ENCODE results near the gene SST.
"Not testable (repeated sequence)": the region's sequence is repeated elsewhere in the genome, so short reads cannot be mapped to it uniquely, and the experiment has no call there.

The SST gene

GRCh38 chr3:187681756-187682155, 11.6 kb upstream of the SST start:
- H3K9ac ChIP-seq (ENCODE audit: low read depth, low read length); H3K36me3 ChIP-seq (ENCODE audit: control insufficient read depth, insufficient read depth, low read length); H3K27me3 ChIP-seq (ENCODE audit: control insufficient read depth, insufficient read depth, low read length); H3K4me1 ChIP-seq (ENCODE audit: control insufficient read depth, insufficient read depth, low read length); H3K4me3 ChIP-seq (ENCODE audit: low read depth, low read length); H3K27ac ChIP-seq (ENCODE audit: low read depth, low read length): not testable (repeated sequence)
- H3K9me3 ChIP-seq (ENCODE audit: control insufficient read depth, insufficient read depth, low read length): peaks cover 13% of the 10 kb centered on the region

GRCh38 chr3:187679638-187680396, 9.6 kb upstream of the SST start:
- Histone ChIP-seq H3K9ac (ENCODE audit: low read depth, low read length) (no peak overlapping the region), H3K27me3 (ENCODE audit: control insufficient read depth, insufficient read depth, low read length) (peaks cover 6% of the 10 kb centered on the region; the same call in 1 of the 2 replicates), H3K4me3 (ENCODE audit: low read depth, low read length) (no peak overlapping the region), H3K9me3 (ENCODE audit: control insufficient read depth, insufficient read depth, low read length) (no peaks in the 10 kb centered on the region), H3K27ac (ENCODE audit: low read depth, low read length) (no peak overlapping the region), H3K36me3 (ENCODE audit: control insufficient read depth, insufficient read depth, low read length) (no peaks in the 10 kb centered on the region), H3K4me1 (ENCODE audit: control insufficient read depth, insufficient read depth, low read length) (peaks cover 5% of the 10 kb centered on the region; the same call in 1 of the 2 replicates)

GRCh38 chr3:187678726-187679268, 8.6 kb upstream of the SST start:
- Histone ChIP-seq H3K9ac (ENCODE audit: low read depth, low read length) (no peak overlapping the region), H3K27me3 (ENCODE audit: control insufficient read depth, insufficient read depth, low read length) (peaks cover 6% of the 10 kb centered on the region; the same call in 1 of the 2 replicates), H3K27ac (ENCODE audit: low read depth, low read length) (no peak overlapping the region), H3K36me3 (ENCODE audit: control insufficient read depth, insufficient read depth, low read length) (no peaks in the 10 kb centered on the region), H3K9me3 (ENCODE audit: control insufficient read depth, insufficient read depth, low read length) (no peaks in the 10 kb centered on the region), H3K4me1 (ENCODE audit: control insufficient read depth, insufficient read depth, low read length) (peaks cover 5% of the 10 kb centered on the region; the same call in 1 of the 2 replicates), H3K4me3 (ENCODE audit: low read depth, low read length) (no peak overlapping the region)

GRCh38 chr3:187677604-187678003, 7.4 kb upstream of the SST start:
- peaks cover 5% of the 10 kb centered on the region; the same call in 1 of the 2 replicates for H3K4me1 ChIP-seq (ENCODE audit: control insufficient read depth, insufficient read depth, low read length)
- no peaks in the 10 kb centered on the region for H3K36me3 ChIP-seq (ENCODE audit: control insufficient read depth, insufficient read depth, low read length)
- no peaks in the 10 kb centered on the region for H3K9me3 ChIP-seq (ENCODE audit: control insufficient read depth, insufficient read depth, low read length)
- no peak overlapping the region for H3K4me3 ChIP-seq (ENCODE audit: low read depth, low read length)
- H3K27ac ChIP-seq (ENCODE audit: low read depth, low read length): no peak overlapping the region
- peaks cover 6% of the 10 kb centered on the region; the same call in 1 of the 2 replicates for H3K27me3 ChIP-seq (ENCODE audit: control insufficient read depth, insufficient read depth, low read length)
- no peak overlapping the region for H3K9ac ChIP-seq (ENCODE audit: low read depth, low read length)

GRCh38 chr3:187673012-187673411, 2.8 kb upstream of the SST start:
- Histone ChIP-seq H3K27me3 (ENCODE audit: control insufficient read depth, insufficient read depth, low read length) (peaks cover 38% of the 10 kb centered on the region), H3K27ac (ENCODE audit: low read depth, low read length) (no peak overlapping the region), H3K9me3 (ENCODE audit: control insufficient read depth, insufficient read depth, low read length) (no peaks in the 10 kb centered on the region)

GRCh38 chr3:187667526-187667925, 2.7 kb downstream of the SST start:
- Histone ChIP-seq H3K27me3 (ENCODE audit: control insufficient read depth, insufficient read depth, low read length) (peaks cover 32% of the 10 kb centered on the region), H3K9ac (ENCODE audit: low read depth, low read length) (no peak overlapping the region), H3K4me3 (ENCODE audit: low read depth, low read length) (no peak overlapping the region), H3K27ac (ENCODE audit: low read depth, low read length) (no peak overlapping the region), H3K36me3 (ENCODE audit: control insufficient read depth, insufficient read depth, low read length) (no peaks in the 10 kb centered on the region), H3K4me1 (ENCODE audit: control insufficient read depth, insufficient read depth, low read length) (peaks cover 5% of the 10 kb centered on the region), H3K9me3 (ENCODE audit: control insufficient read depth, insufficient read depth, low read length) (no peaks in the 10 kb centered on the region)

More at GRCh38 chr3:187673012-187673411, 2.8 kb upstream of the SST start:
- H3K9ac ChIP-seq (ENCODE audit: low read depth, low read length): no peak overlapping the region
- no peak overlapping the region for H3K4me3 ChIP-seq (ENCODE audit: low read depth, low read length)
- H3K36me3 ChIP-seq (ENCODE audit: control insufficient read depth, insufficient read depth, low read length): no peaks in the 10 kb centered on the region
- H3K4me1 ChIP-seq (ENCODE audit: control insufficient read depth, insufficient read depth, low read length): peaks cover 5% of the 10 kb centered on the region

- Histone ChIP-seq H3K27me3 (ENCODE audit: control insufficient read depth, insufficient read depth, low read length) (peaks cover 18% of the 10 kb centered on the region), H3K9me3 (ENCODE audit: control insufficient read depth, insufficient read depth, low read length) (no peaks in the 10 kb centered on the region), H3K4me1 (ENCODE audit: control insufficient read depth, insufficient read depth, low read length) (peaks cover 5% of the 10 kb centered on the region), H3K36me3 (ENCODE audit: control insufficient read depth, insufficient read depth, low read length) (no peaks in the 10 kb centered on the region), H3K27ac (ENCODE audit: low read depth, low read length) (no peak overlapping the region), H3K4me3 (ENCODE audit: low read depth, low read length) (no peak overlapping the region), H3K9ac (ENCODE audit: low read depth, low read length) (no peak overlapping the region)
Observed at GRCh38 chr3:187665764-187666402, 4.3 kb downstream of the SST start.

- Histone ChIP-seq H3K4me3 (ENCODE audit: low read depth, low read length) (no peak overlapping the region), H3K4me1 (ENCODE audit: control insufficient read depth, insufficient read depth, low read length) (no peaks in the 10 kb centered on the region; the same call in 1 of the 2 replicates), H3K9me3 (ENCODE audit: control insufficient read depth, insufficient read depth, low read length) (no peaks in the 10 kb centered on the region), H3K27me3 (ENCODE audit: control insufficient read depth, insufficient read depth, low read length) (peaks cover 12% of the 10 kb centered on the region; the same call in 1 of the 2 replicates), H3K36me3 (ENCODE audit: control insufficient read depth, insufficient read depth, low read length) (no peaks in the 10 kb centered on the region), H3K27ac (ENCODE audit: low read depth, low read length) (no peak overlapping the region), H3K9ac (ENCODE audit: low read depth, low read length) (no peak overlapping the region)
Observed at GRCh38 chr3:187665010-187665409, 5.2 kb downstream of the SST start.

- Histone ChIP-seq H3K27me3 (ENCODE audit: control insufficient read depth, insufficient read depth, low read length) (no peaks in the 10 kb centered on the region; the same call in 1 of the 2 replicates), H3K36me3 (ENCODE audit: control insufficient read depth, insufficient read depth, low read length) (no peaks in the 10 kb centered on the region), H3K4me3 (ENCODE audit: low read depth, low read length) (no peak overlapping the region), H3K9me3 (ENCODE audit: control insufficient read depth, insufficient read depth, low read length) (no peaks in the 10 kb centered on the region), H3K9ac (ENCODE audit: low read depth, low read length) (no peak overlapping the region), H3K27ac (ENCODE audit: low read depth, low read length) (no peak overlapping the region), H3K4me1 (ENCODE audit: control insufficient read depth, insufficient read depth, low read length) (no peaks in the 10 kb centered on the region)
Observed at GRCh38 chr3:187662848-187663409, 7.3 kb downstream of the SST start.

GRCh38 chr3:187661267-187661666, 8.9 kb downstream of the SST start:
- Histone ChIP-seq H3K4me1 (ENCODE audit: control insufficient read depth, insufficient read depth, low read length) (no peaks in the 10 kb centered on the region), H3K27me3 (ENCODE audit: control insufficient read depth, insufficient read depth, low read length) (no peaks in the 10 kb centered on the region), H3K36me3 (ENCODE audit: control insufficient read depth, insufficient read depth, low read length) (no peaks in the 10 kb centered on the region), H3K4me3 (ENCODE audit: low read depth, low read length) (no peak overlapping the region), H3K9me3 (ENCODE audit: control insufficient read depth, insufficient read depth, low read length) (no peaks in the 10 kb centered on the region), H3K27ac (ENCODE audit: low read depth, low read length) (no peak overlapping the region), H3K9ac (ENCODE audit: low read depth, low read length) (no peak overlapping the region)

- H3K9ac ChIP-seq (ENCODE audit: low read depth, low read length): no peak overlapping the region
- no peaks in the 10 kb centered on the region for H3K4me1 ChIP-seq (ENCODE audit: control insufficient read depth, insufficient read depth, low read length)
- H3K36me3 ChIP-seq (ENCODE audit: control insufficient read depth, insufficient read depth, low read length): no peaks in the 10 kb centered on the region
- no peaks in the 10 kb centered on the region for H3K9me3 ChIP-seq (ENCODE audit: control insufficient read depth, insufficient read depth, low read length)
- no peaks in the 10 kb centered on the region for H3K27me3 ChIP-seq (ENCODE audit: control insufficient read depth, insufficient read depth, low read length)
- H3K4me3 ChIP-seq (ENCODE audit: low read depth, low read length): no peak overlapping the region
- H3K27ac ChIP-seq (ENCODE audit: low read depth, low read length): no peak overlapping the region
Observed at GRCh38 chr3:187651282-187651681, 18.9 kb downstream of the SST start.

All from HUES48 (cell line).